SH-SY5Y (cell line): ENCODE measurements around the gene WFDC5.

ENCODE experiments used
- GATA2 ChIP-seq: IDR thresholded peaks from 2 replicates; pipeline ENCODE4 v1.6.1; 2011; ENCODE audit warnings: mild to moderate bottlenecking, low read depth, low read length
- GATA3 ChIP-seq: IDR thresholded peaks from 2 replicates; pipeline ENCODE4 v1.6.1; 2011; ENCODE audit warnings: low read depth, mild to moderate bottlenecking, low read length, moderate library complexity

- TF ChIP-seq GATA2 (no peak), GATA3 (no peak)
Measured at GRCh38 chr20:45085289-45085688, 29.7 kb downstream of the WFDC5 start.
